Keratinocyte (primary cell): Measurements from ENCODE around the gene TIPIN. TPM values are rescaled to one million over a fixed set of nuclear protein-coding genes. Genes with fewer than 3 reads are reported as not detected.

Experiments used
- DNase-seq: peaks from one replicate; pipeline ENCODE4 v3.0.0-alpha.2; 2011; ENCODE audit warnings: low read depth, missing footprints, low spot score
- FAIRE-seq: peaks from 2 replicates; lab custom pipeline; 2011; peaks lifted over from hg19 to GRCh38; lab: Jason Lieb, UNC
- H2AFZ ChIP-seq: 2 replicates; pipeline ENCODE4 v1.6.0; 2012; ENCODE audit warnings: low read length, control low read depth, inconsistent platforms; ENCODE audit not compliant: control insufficient read depth
- H3K27ac ChIP-seq: 2 replicates; pipeline ENCODE4 v1.5.1; 2011; ENCODE audit warnings: low read length; ENCODE audit not compliant: control insufficient read depth, insufficient read depth
- H3K27me3 ChIP-seq: 3 replicates; pipeline ENCODE4 v1.6.0; 2011; ENCODE audit warnings: low read length; ENCODE audit not compliant: control insufficient read depth, insufficient read depth; ENCODE audit errors: extremely low read depth
- H3K36me3 ChIP-seq, 2 experiments: 2 replicates in 1 of 2; 3 replicates in 1 of 2; pipeline ENCODE4 v1.5.1; 2011; ENCODE audit warnings: low read length in 2 of 2, mild to moderate bottlenecking in 1 of 2; ENCODE audit not compliant: control insufficient read depth in 2 of 2, insufficient read depth in 2 of 2; ENCODE audit errors: extremely low read depth in 1 of 2
- H3K4me1 ChIP-seq: 3 replicates; pipeline ENCODE4 v1.5.1; 2011; ENCODE audit warnings: low read length; ENCODE audit not compliant: control insufficient read depth, insufficient read depth; ENCODE audit errors: extremely low read depth
- H3K4me2 ChIP-seq: 3 replicates; pipeline ENCODE4 v1.6.0; 2011; ENCODE audit warnings: low read depth, low read length; ENCODE audit not compliant: control insufficient read depth, insufficient read depth; ENCODE audit errors: extremely low read depth
- H3K4me3 ChIP-seq, 3 experiments: fragments of 200-600 bp in 1 of 3; sonication (generic) in 1 of 3; 2 replicates in 2 of 3; 3 replicates in 1 of 3; pipeline ENCODE4 v1.5.1; 2011 to 2016; ENCODE audit warnings: low read length in 3 of 3, mild to moderate bottlenecking in 3 of 3, control low read depth in 2 of 3, inconsistent platforms in 1 of 3, low read depth in 1 of 3, mixed read lengths in 1 of 3, mixed run types in 1 of 3, moderate library complexity in 1 of 3; ENCODE audit not compliant: control insufficient read depth in 2 of 3, insufficient read depth in 2 of 3; ENCODE audit errors: extremely low read depth in 1 of 3
- H3K79me2 ChIP-seq: 2 replicates; pipeline ENCODE4 v1.6.0; 2012; ENCODE audit warnings: low read length; ENCODE audit not compliant: control insufficient read depth, insufficient read depth
- H3K9ac ChIP-seq: 3 replicates; pipeline ENCODE4 v1.6.0; 2011; ENCODE audit warnings: low read length; ENCODE audit not compliant: control insufficient read depth, insufficient read depth; ENCODE audit errors: extremely low read depth
- H3K9me1 ChIP-seq: 3 replicates; pipeline ENCODE4 v1.6.0; 2011; ENCODE audit warnings: low read length; ENCODE audit not compliant: control insufficient read depth, insufficient read depth; ENCODE audit errors: extremely low read depth
- H3K9me3 ChIP-seq: 2 replicates; pipeline ENCODE4 v1.5.1; 2012; ENCODE audit warnings: low read depth, low read length; ENCODE audit not compliant: control insufficient read depth
- H4K20me1 ChIP-seq: 3 replicates; pipeline ENCODE4 v1.6.0; 2011; ENCODE audit warnings: low read length; ENCODE audit not compliant: control insufficient read depth, insufficient read depth; ENCODE audit errors: extremely low read depth
- CTCF ChIP-seq, 3 experiments: IDR thresholded peaks in 1 of 3; conservative IDR thresholded peaks in 1 of 3; optimal IDR thresholded peaks in 1 of 3; 2 replicates in 2 of 3; 3 replicates in 1 of 3; pipeline versions ENCODE3 to v1.5.1; 2011; ENCODE audit warnings: low read length in 3 of 3, mild to moderate bottlenecking in 3 of 3, moderate library complexity in 2 of 3, control low read depth in 1 of 3, inconsistent platforms in 1 of 3; ENCODE audit not compliant: insufficient read depth in 2 of 3; ENCODE audit errors: extremely low read depth in 1 of 3
- EZH2 ChIP-seq: IDR thresholded peaks from one replicate; pipeline ENCODE4 v1.6.1; 2012; ENCODE audit warnings: inconsistent platforms, mild to moderate bottlenecking, low read length, moderate library complexity
- dilution Hi-C: fragments of 300-500 bp; cut with MboI; formaldehyde crosslinking; loops from one replicate; pipeline ENCODE4 v1.7.0; 2020; ENCODE audit warnings: low sequenced_read_pairs; ENCODE audit not compliant: extremely low pct_ligation_motif_present
- polyA plus RNA-seq, 5 experiments: library from polyadenylated mRNA; depleted of rRNA in 3 of 5; stranded (reverse) in 3 of 5; stranded (forward) in 1 of 5; unstranded in 1 of 5; fragments of >200 nt; gene quantifications; 1 replicate in 1 of 5; 2 replicates in 3 of 5; 3 replicates in 1 of 5; pipeline versions ENCODE4 v1.2.1 to v1.2.3, GENCODE V29; 2011 to 2012; ENCODE audit warnings: missing spikeins in 2 of 5, low read depth in 1 of 5, low replicate concordance in 1 of 5

Gene TIPIN
- polyA plus RNA-seq, 1 donor (not counting 4 experiments of a cell fraction or from before 2014, with no cell fraction given): 11.9 TPM

- FAIRE-seq: no peak
- dilution Hi-C loops: loop anchor here (5.0 kb wide), 1 partner anchor 39 kb away; no protein-coding TSS in a partner anchor
Observed at GRCh38 chr15:66402761-66403284, 46.3 kb upstream of the TIPIN start.

GRCh38 chr15:66401130-66402021 lies 44.9 kb upstream of the TIPIN start:
- peak overlapping the region; percentile 44 for H3K27ac ChIP-seq
- dilution Hi-C loops: loop anchor here (5.0 kb wide), 1 partner anchor 41 kb away; no protein-coding TSS in a partner anchor

More at GRCh38 chr15:66402761-66403284, 46.3 kb upstream of the TIPIN start:
- Histone ChIP-seq H2AFZ (no peak overlapping the region), H3K9me3 (no peaks in the 10 kb centered on the region), H3K4me2 (no peak overlapping the region), H3K4me3 (no peak overlapping the region), H3K4me1 (peaks cover 28% of the 10 kb centered on the region), H3K9ac (no peak overlapping the region), H3K27ac (no peak overlapping the region), H3K27me3 (no peaks in the 10 kb centered on the region), H3K9me1 (peaks cover 3% of the 10 kb centered on the region), H3K36me3 (peaks cover 1 to 3% of the 10 kb centered on the region in 2 experiments), H4K20me1 (peaks cover 15% of the 10 kb centered on the region), H3K79me2 (peaks cover 99% of the 10 kb centered on the region)
- DNase-seq: no peak
- no peak for TF ChIP-seq CTCF (optimal IDR thresholded peaks at IDR 0.05 in 1 of 3, IDR thresholded peaks at IDR 0.05 in 1 of 3, conservative IDR thresholded peaks at IDR 0.05 in 1 of 3; ENCODE audit: extremely low read depth in 1 of 3, insufficient read depth in 2 of 3, low read length in 3 of 3)
- TF ChIP-seq EZH2: no peak

More at GRCh38 chr15:66401130-66402021, 44.9 kb upstream of the TIPIN start:
- H3K9me3 ChIP-seq: no peaks in the 10 kb centered on the region
- no peak for TF ChIP-seq CTCF (optimal IDR thresholded peaks at IDR 0.05 in 1 of 3, IDR thresholded peaks at IDR 0.05 in 1 of 3, conservative IDR thresholded peaks at IDR 0.05 in 1 of 3; ENCODE audit: extremely low read depth in 1 of 3, insufficient read depth in 2 of 3, low read length in 3 of 3)
- TF ChIP-seq EZH2: no peak
- H3K9me1 ChIP-seq: peaks cover 3% of the 10 kb centered on the region
- peaks cover 95% of the 10 kb centered on the region for H3K79me2 ChIP-seq
- no peak overlapping the region for H3K9ac ChIP-seq
- H4K20me1 ChIP-seq: peaks cover 15% of the 10 kb centered on the region
- H2AFZ ChIP-seq: no peak overlapping the region
- FAIRE-seq (peak; percentile 39), DNase-seq (no peak)
- no peak overlapping the region for H3K4me3 ChIP-seq
- H3K36me3 ChIP-seq: peaks cover 3 to 4% of the 10 kb centered on the region in 2 experiments
- peak overlapping the region; percentile 26 for H3K4me2 ChIP-seq
- peaks cover 28% of the 10 kb centered on the region for H3K4me1 ChIP-seq
- no peaks in the 10 kb centered on the region for H3K27me3 ChIP-seq
